Measurements from ENCODE around the gene TMEM51. TPM values are rescaled to one million over a fixed set of nuclear protein-coding genes. Genes with fewer than 3 reads are reported as not detected.

TMEM51 gene
- total and polyA plus RNA-seq, 9 donors, result 5.0 to 12.1 (median 8.0) TPM

GRCh38 chr1:15184436-15185241, 31.1 kb downstream of the TMEM51 start:
- Histone ChIP-seq H3K9me3 (replicated peaks; ENCODE audit: control insufficient read depth, low read depth, low read length) (no peaks in the 10 kb centered on the region), H3K4me3 (ENCODE audit: low read length) (no peak overlapping the region), H3K27ac (ENCODE audit: low read length) (no peak overlapping the region), H3K27me3 (ENCODE audit: control insufficient read depth, insufficient read depth, low read length) (no peaks in the 10 kb centered on the region), H3K4me1 (ENCODE audit: control insufficient read depth, insufficient read depth, low read length) (peaks cover 33% of the 10 kb centered on the region), H3K36me3 (ENCODE audit: control insufficient read depth, insufficient read depth, low read length) (peaks cover 4% of the 10 kb centered on the region)
- DNase-seq, result no peak
- WGBS (ENCODE audit: insufficient coverage), result 69% methylated on average over 4 of the region's 8 CpGs

- H3K4me3 ChIP-seq (ENCODE audit: low read length), result no peak overlapping the region
- H3K27ac ChIP-seq (ENCODE audit: low read length), result no peak overlapping the region
- no peaks in the 10 kb centered on the region for H3K9me3 ChIP-seq (replicated peaks; ENCODE audit: control insufficient read depth, low read depth, low read length)
- WGBS (ENCODE audit: insufficient coverage), result 48% methylated on average over 3 of the region's 3 CpGs
- DNase-seq, result no peak
- peaks cover 4% of the 10 kb centered on the region for H3K36me3 ChIP-seq (ENCODE audit: control insufficient read depth, insufficient read depth, low read length)
- no peaks in the 10 kb centered on the region for H3K27me3 ChIP-seq (ENCODE audit: control insufficient read depth, insufficient read depth, low read length)
- H3K4me1 ChIP-seq (ENCODE audit: control insufficient read depth, insufficient read depth, low read length), result peaks cover 30% of the 10 kb centered on the region
These were observed 32.1 kb downstream of the TMEM51 start for GRCh38 chr1:15185617-15186016.

GRCh38 chr1:15186073-15186845, 32.7 kb downstream of the TMEM51 start:
- Histone ChIP-seq H3K9me3 (replicated peaks; ENCODE audit: control insufficient read depth, low read depth, low read length) (no peaks in the 10 kb centered on the region), H3K4me1 (ENCODE audit: control insufficient read depth, insufficient read depth, low read length) (peaks cover 34% of the 10 kb centered on the region), H3K27me3 (ENCODE audit: control insufficient read depth, insufficient read depth, low read length) (no peaks in the 10 kb centered on the region), H3K4me3 (ENCODE audit: low read length) (no peak overlapping the region), H3K36me3 (ENCODE audit: control insufficient read depth, insufficient read depth, low read length) (peaks cover 4% of the 10 kb centered on the region), H3K27ac (ENCODE audit: low read length) (no peak overlapping the region)
- 79% methylated on average over 2 of the region's 6 CpGs for WGBS (ENCODE audit: insufficient coverage)
- no peak for DNase-seq

- no peak overlapping the region for H3K27ac ChIP-seq (ENCODE audit: low read length)
- 42% methylated on average over 2 of the region's 6 CpGs for WGBS (ENCODE audit: insufficient coverage)
- DNase-seq, result no peak
- H3K27me3 ChIP-seq (ENCODE audit: control insufficient read depth, insufficient read depth, low read length), result no peaks in the 10 kb centered on the region
- peaks cover 4% of the 10 kb centered on the region for H3K36me3 ChIP-seq (ENCODE audit: control insufficient read depth, insufficient read depth, low read length)
- H3K4me1 ChIP-seq (ENCODE audit: control insufficient read depth, insufficient read depth, low read length), result peaks cover 36% of the 10 kb centered on the region
- H3K4me3 ChIP-seq (ENCODE audit: low read length), result no peak overlapping the region
- H3K9me3 ChIP-seq (replicated peaks; ENCODE audit: control insufficient read depth, low read depth, low read length), result no peaks in the 10 kb centered on the region
These were observed 33.3 kb downstream of the TMEM51 start for GRCh38 chr1:15186846-15187151.

GRCh38 chr1:15187175-15188129, 33.9 kb downstream of the TMEM51 start:
- 46% methylated on average over 7 of the region's 15 CpGs for WGBS (ENCODE audit: insufficient coverage)
- no peaks in the 10 kb centered on the region for H3K27me3 ChIP-seq (ENCODE audit: control insufficient read depth, insufficient read depth, low read length)
- peaks cover under 1% of the 10 kb centered on the region for H3K36me3 ChIP-seq (ENCODE audit: control insufficient read depth, insufficient read depth, low read length)
- H3K4me3 ChIP-seq (ENCODE audit: low read length), result no peak overlapping the region
- no peaks in the 10 kb centered on the region for H3K9me3 ChIP-seq (replicated peaks; ENCODE audit: control insufficient read depth, low read depth, low read length)
- H3K4me1 ChIP-seq (ENCODE audit: control insufficient read depth, insufficient read depth, low read length), result peaks cover 36% of the 10 kb centered on the region
- H3K27ac ChIP-seq (ENCODE audit: low read length), result peak overlapping the region; percentile 69
- DNase-seq, result no peak

- Histone ChIP-seq H3K4me3 (ENCODE audit: low read length) (no peak overlapping the region), H3K9me3 (replicated peaks; ENCODE audit: control insufficient read depth, low read depth, low read length) (no peaks in the 10 kb centered on the region), H3K4me1 (ENCODE audit: control insufficient read depth, insufficient read depth, low read length) (peaks cover 42% of the 10 kb centered on the region), H3K36me3 (ENCODE audit: control insufficient read depth, insufficient read depth, low read length) (no peaks in the 10 kb centered on the region), H3K27ac (ENCODE audit: low read length) (peak overlapping the region; percentile 69), H3K27me3 (ENCODE audit: control insufficient read depth, insufficient read depth, low read length) (no peaks in the 10 kb centered on the region)
- 29% methylated on average over 4 of the region's 4 CpGs for WGBS (ENCODE audit: insufficient coverage)
- peak; percentile 41 for DNase-seq
These were observed 34.6 kb downstream of the TMEM51 start for GRCh38 chr1:15188130-15188524.

GRCh38 chr1:15188678-15189077, 35.1 kb downstream of the TMEM51 start:
- no peaks in the 10 kb centered on the region for H3K27me3 ChIP-seq (ENCODE audit: control insufficient read depth, insufficient read depth, low read length)
- DNase-seq, result peak; percentile 57
- WGBS (ENCODE audit: insufficient coverage), result no CpG with 5 or more reads among the region's 3 CpGs

GRCh38 chr1:15189692-15190370, 36.3 kb downstream of the TMEM51 start:
- Histone ChIP-seq H3K4me1 (ENCODE audit: control insufficient read depth, insufficient read depth, low read length) (peaks cover 45% of the 10 kb centered on the region), H3K27me3 (ENCODE audit: control insufficient read depth, insufficient read depth, low read length) (no peaks in the 10 kb centered on the region), H3K36me3 (ENCODE audit: control insufficient read depth, insufficient read depth, low read length) (no peaks in the 10 kb centered on the region), H3K4me3 (ENCODE audit: low read length) (no peak overlapping the region), H3K9me3 (replicated peaks; ENCODE audit: control insufficient read depth, low read depth, low read length) (no peaks in the 10 kb centered on the region), H3K27ac (ENCODE audit: low read length) (no peak overlapping the region)
- 78% methylated on average over 3 of the region's 8 CpGs for WGBS (ENCODE audit: insufficient coverage)
- DNase-seq, result no peak

More at GRCh38 chr1:15188678-15189077, 35.1 kb downstream of the TMEM51 start:
- no peaks in the 10 kb centered on the region for H3K9me3 ChIP-seq (replicated peaks; ENCODE audit: control insufficient read depth, low read depth, low read length)
- H3K4me3 ChIP-seq (ENCODE audit: low read length), result no peak overlapping the region
- peak overlapping the region; percentile 69 for H3K27ac ChIP-seq (ENCODE audit: low read length)
- peaks cover 45% of the 10 kb centered on the region for H3K4me1 ChIP-seq (ENCODE audit: control insufficient read depth, insufficient read depth, low read length)
- no peaks in the 10 kb centered on the region for H3K36me3 ChIP-seq (ENCODE audit: control insufficient read depth, insufficient read depth, low read length)

GRCh38 chr1:15191267-15191666, 37.7 kb downstream of the TMEM51 start:
- peaks cover 45% of the 10 kb centered on the region for H3K4me1 ChIP-seq (ENCODE audit: control insufficient read depth, insufficient read depth, low read length)
- no peak overlapping the region for H3K27ac ChIP-seq (ENCODE audit: low read length)
- no peaks in the 10 kb centered on the region for H3K9me3 ChIP-seq (replicated peaks; ENCODE audit: control insufficient read depth, low read depth, low read length)
- WGBS (ENCODE audit: insufficient coverage), result 70% methylated on average over 7 of the region's 8 CpGs
- H3K27me3 ChIP-seq (ENCODE audit: control insufficient read depth, insufficient read depth, low read length), result no peaks in the 10 kb centered on the region
- no peak overlapping the region for H3K4me3 ChIP-seq (ENCODE audit: low read length)
- no peaks in the 10 kb centered on the region for H3K36me3 ChIP-seq (ENCODE audit: control insufficient read depth, insufficient read depth, low read length)
- DNase-seq, result no peak

Data from muscle of leg (tissue), 11 donors.